ENCODE results near the gene PPP1R15B. TPM values are rescaled to one million over a fixed set of nuclear protein-coding genes. Genes with fewer than 3 reads are reported as not detected.
A peak's percentile ranks its signal among the peaks of the same experiment; 100 is the strongest.

PPP1R15B gene
- total RNA-seq, 2 donors from 2014 or later: 22.1 to 37.5 TPM

- intact Hi-C loops (cut with DNase I): no loop called here
- peak; percentile 67 to 78 for ATAC-seq
These were observed 33.6 kb downstream of the PPP1R15B start for GRCh38 chr1:204377800-204378668.

GRCh38 chr1:204376919-204377799 lies 34.5 kb downstream of the PPP1R15B start:
- ATAC-seq: peak; percentile 61 to 77
- DNase-seq: no peak
- intact Hi-C loops (cut with DNase I): no loop called here

More at GRCh38 chr1:204377800-204378668, 33.6 kb downstream of the PPP1R15B start:
- peak; percentile 39 for DNase-seq

GRCh38 chr1:204376465-204376864 lies 35.2 kb downstream of the PPP1R15B start:
- DNase-seq: no peak
- no peak for ATAC-seq
- intact Hi-C loops (cut with DNase I): no loop called here

GRCh38 chr1:204373911-204374310 lies 37.7 kb downstream of the PPP1R15B start:
- ATAC-seq: no peak
- intact Hi-C loops (cut with DNase I): no loop called here
- DNase-seq: no peak

- intact Hi-C loops (cut with DNase I): no loop called here
- no peak for DNase-seq
These were observed 41.4 kb downstream of the PPP1R15B start for GRCh38 chr1:204370176-204370575.

GRCh38 chr1:204368996-204369726 lies 42.5 kb downstream of the PPP1R15B start:
- intact Hi-C loops (cut with DNase I): loop anchor here in 1 of 2 donors (10.0 kb wide), 2 partner anchors 114 to 504 kb away; partner anchors contain the start of gene SNRPE
- DNase-seq: no peak
- no peak for ATAC-seq

More at GRCh38 chr1:204370176-204370575, 41.4 kb downstream of the PPP1R15B start:
- no peak for ATAC-seq

- ATAC-seq: no peak
- intact Hi-C loops (cut with DNase I): loop anchor here in 1 of 2 donors (10.0 kb wide), 2 partner anchors 113 to 503 kb away; partner anchors contain the start of gene SNRPE
- no peak for DNase-seq
These were observed 43.7 kb downstream of the PPP1R15B start for GRCh38 chr1:204367956-204368355.

- ATAC-seq: no peak
These were observed 44.3 kb downstream of the PPP1R15B start for GRCh38 chr1:204367193-204367858.

GRCh38 chr1:204366759-204367158 lies 44.9 kb downstream of the PPP1R15B start:
- DNase-seq (no peak), ATAC-seq (no peak)
- intact Hi-C loops (cut with DNase I): loop anchor here in 1 of 2 donors (10.0 kb wide), 2 partner anchors 112 to 502 kb away; partner anchors contain the start of gene SNRPE

More at GRCh38 chr1:204367193-204367858, 44.3 kb downstream of the PPP1R15B start:
- intact Hi-C loops (cut with DNase I): loop anchor here in 1 of 2 donors (10.0 kb wide), 2 partner anchors 113 to 503 kb away; partner anchors contain the start of gene SNRPE
- DNase-seq: no peak

GRCh38 chr1:204363335-204364114 lies 48.1 kb downstream of the PPP1R15B start:
- DNase-seq (peak; percentile 74), ATAC-seq (peak; percentile 73 to 76)
- intact Hi-C loops (cut with DNase I): loop anchor here (2.0 to 10.0 kb wide), 6 partner anchors 106 to 499 kb away; partner anchors contain the start of genes GOLT1A (in 2 of the 2) and SNRPE (in 1 of the 2)

GRCh38 chr1:204362984-204363334 lies 48.7 kb downstream of the PPP1R15B start:
- ATAC-seq (peak in 1 of 2 donors; percentile 2), DNase-seq (no peak)
- intact Hi-C loops (cut with DNase I): loop anchor here (2.0 to 10.0 kb wide), 6 partner anchors 106 to 498 kb away; partner anchors contain the start of genes GOLT1A (in 2 of the 2) and SNRPE (in 1 of the 2)

- intact Hi-C loops (cut with DNase I): loop anchor here (2.0 to 10.0 kb wide), 6 partner anchors 104 to 497 kb away; partner anchors contain the start of genes GOLT1A (in 2 of the 2) and SNRPE (in 1 of the 2)
- DNase-seq (no peak), ATAC-seq (no peak)
These were observed 49.8 kb downstream of the PPP1R15B start for GRCh38 chr1:204361781-204362180.

- ATAC-seq: no peak
- intact Hi-C loops (cut with DNase I): loop anchor here (5.0 to 10.0 kb wide), 5 partner anchors 104 to 497 kb away; partner anchors contain the start of genes GOLT1A (in 2 of the 2) and SNRPE (in 1 of the 2)
- DNase-seq: no peak
These were observed 50.3 kb downstream of the PPP1R15B start for GRCh38 chr1:204361341-204361771.

GRCh38 chr1:204360314-204360713 lies 51.3 kb downstream of the PPP1R15B start:
- intact Hi-C loops (cut with DNase I): loop anchor here (5.0 to 10.0 kb wide), 5 partner anchors 103 to 496 kb away; partner anchors contain the start of genes GOLT1A (in 2 of the 2) and SNRPE (in 1 of the 2)
- ATAC-seq: no peak
- no peak for DNase-seq

- DNase-seq (peak; percentile 36), ATAC-seq (peak; percentile 17 to 42)
- intact Hi-C loops (cut with DNase I): loop anchor here (5.0 to 10.0 kb wide), 5 partner anchors 102 to 495 kb away; partner anchors contain the start of genes GOLT1A (in 2 of the 2) and SNRPE (in 1 of the 2)
These were observed 52.0 kb downstream of the PPP1R15B start, which contains the start of gene PLEKHA6 for GRCh38 chr1:204359474-204360255. Gene PLEKHA6, minus strand, starts transcription at chr1:204359929. Its CDS starts 86,202 bp downstream, at chr1:204273727.

- DNase-seq: no peak
- ATAC-seq: no peak
- intact Hi-C loops (cut with DNase I): no loop called here
These were observed 52.5 kb downstream of the PPP1R15B start for GRCh38 chr1:204359131-204359473.

Measured in left cardiac atrium (tissue), 4 donors.